ENCODE results near the gene NR2E3. TPM values are rescaled to one million over a fixed set of nuclear protein-coding genes. Genes with fewer than 3 reads are reported as not detected.

NR2E3 gene
- total and polyA plus RNA-seq, 9 of the 15 experiments (the other 6 are each of a cell fraction or from before 2014, with no cell fraction given): not detected

GRCh38 chr15:71798641-71799040, 11.7 kb upstream of the NR2E3 start:
- no peak for ATAC-seq
- CTCF ChIA-PET (ENCODE audit: low intra/inter-chr PET ratio): no interaction called here
- intact Hi-C loops (cut with micrococcal nuclease) (no loop called here), in situ Hi-C loops (cut with MboI) (no loop called here)
- no peak for DNase-seq (ENCODE audit: extremely low read depth in 1 of 4, low spot score in 3 of 4)
- POLR2A ChIA-PET: interaction anchor here (0.9 kb wide), 1 partner anchor 354 kb away, joined by 3 read pairs; no protein-coding TSS in a partner anchor
- Histone ChIP-seq H3K79me2 (ENCODE audit: control insufficient read depth, insufficient read depth, low read length) (no peaks in the 10 kb centered on the region), H3K36me3 (ENCODE audit: control insufficient read depth, insufficient read depth, low read length) (no peaks in the 10 kb centered on the region), H2AFZ (ENCODE audit: low read depth, low read length) (no peak overlapping the region), H3K27me3 (ENCODE audit: control insufficient read depth in 2 of 2, insufficient read depth in 2 of 2, low read length in 2 of 2) (peaks cover 0 to 20% of the 10 kb centered on the region in 2 experiments; a peak in 2 of 5 replicates), H3K9me1 (ENCODE audit: control insufficient read depth, insufficient read depth, low read length) (no peaks in the 10 kb centered on the region), H3K9me3 (replicated peaks; ENCODE audit: control insufficient read depth, insufficient read depth, low read depth, low read length) (no peaks in the 10 kb centered on the region), H3K9ac (ENCODE audit: insufficient read depth in 1 of 2, low read depth in 2 of 2, low read length in 2 of 2) (no peak overlapping the region), H3K4me2 (ENCODE audit: insufficient read depth, low read length) (no peak overlapping the region), H3K27ac (ENCODE audit: extremely low read depth, low read depth, low read length) (no peak overlapping the region), H3K4me3 (no peak overlapping the region), H4K20me1 (replicated peaks; ENCODE audit: control insufficient read depth, insufficient read depth, low read length) (no peaks in the 10 kb centered on the region), H3K4me1 (replicated peaks in 1 of 2; ENCODE audit: control insufficient read depth in 2 of 2, insufficient read depth in 2 of 2, low read length in 2 of 2) (peaks cover 0 to 8% of the 10 kb centered on the region in 2 experiments; a peak in 2 of 5 replicates)
- TF ChIP-seq XRCC4 (IDR thresholded peaks at IDR 0.05; ENCODE audit: extremely low read depth, insufficient read depth, insufficient read length) (no peak), ETV5 (CRISPR knock-in tag; IDR thresholded peaks at IDR 0.05; ENCODE audit: low read depth) (no peak), STAT5A (IDR thresholded peaks at IDR 0.05; ENCODE audit: borderline replicate concordance, low read length) (no peak), ZNF3 (CRISPR knock-in tag; IDR thresholded peaks at IDR 0.05) (no peak)
- FAIRE-seq: no peak
- WGBS (ENCODE audit: insufficient coverage, low coverage, missing lambda C conversion rate): 0% methylated on average over 6 of the region's 6 CpGs
- no TSS peak for BruUV-seq (replicated peaks)

DNA sequence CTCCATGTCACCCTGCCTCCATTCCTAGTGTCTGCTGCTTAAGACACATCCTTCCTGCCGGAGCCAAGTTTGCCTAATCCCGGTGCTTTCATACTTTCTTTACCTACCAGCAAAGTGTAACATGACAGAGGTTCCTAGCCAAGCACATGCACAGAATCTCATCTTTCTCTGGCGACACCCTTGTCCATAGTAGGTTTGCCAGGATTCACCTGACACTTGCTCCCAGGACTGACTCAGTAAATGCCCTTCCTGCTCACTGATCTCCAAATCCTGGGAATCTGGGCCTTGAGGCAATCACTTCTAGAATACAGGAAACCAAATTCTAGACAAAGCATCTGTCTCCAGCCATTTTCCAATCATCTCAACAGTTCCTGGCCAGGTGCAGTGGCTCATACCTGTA, 10.2 kb upstream of the NR2E3 start:
- Histone ChIP-seq H3K9me3 (replicated peaks; ENCODE audit: control insufficient read depth, insufficient read depth, low read depth, low read length) (no peaks in the 10 kb centered on the region), H3K79me2 (ENCODE audit: control insufficient read depth, insufficient read depth, low read length) (no peaks in the 10 kb centered on the region), H3K4me1 (replicated peaks in 1 of 2; ENCODE audit: control insufficient read depth in 2 of 2, insufficient read depth in 2 of 2, low read length in 2 of 2) (peaks cover 0 to 8% of the 10 kb centered on the region in 2 experiments; a peak in 2 of 5 replicates), H2AFZ (ENCODE audit: low read depth, low read length) (no peak overlapping the region), H3K27ac (ENCODE audit: extremely low read depth, low read depth, low read length) (no peak overlapping the region), H3K27me3 (ENCODE audit: control insufficient read depth in 2 of 2, insufficient read depth in 2 of 2, low read length in 2 of 2) (peaks cover 3 to 25% of the 10 kb centered on the region in 2 experiments; a peak in 2 of 5 replicates), H3K9me1 (ENCODE audit: control insufficient read depth, insufficient read depth, low read length) (no peaks in the 10 kb centered on the region), H3K4me2 (ENCODE audit: insufficient read depth, low read length) (no peak overlapping the region), H3K4me3 (no peak overlapping the region), H3K36me3 (ENCODE audit: control insufficient read depth, insufficient read depth, low read length) (no peaks in the 10 kb centered on the region), H3K9ac (ENCODE audit: insufficient read depth in 1 of 2, low read depth in 2 of 2, low read length in 2 of 2) (no peak overlapping the region), H4K20me1 (replicated peaks; ENCODE audit: control insufficient read depth, insufficient read depth, low read length) (no peaks in the 10 kb centered on the region)
- BruUV-seq (replicated peaks): no TSS peak
- ATAC-seq (no peak), DNase-seq (ENCODE audit: extremely low read depth in 1 of 4, low spot score in 3 of 4) (no peak), FAIRE-seq (no peak)
- in situ Hi-C loops (cut with MboI) (loop anchor here (5.0 kb wide), 1 partner anchor 53 kb away; no protein-coding TSS in a partner anchor), intact Hi-C loops (cut with micrococcal nuclease) (loop anchor here (2.0 to 10.0 kb wide), 3 partner anchors 55 to 415 kb away; no protein-coding TSS in a partner anchor)
- ChIA-PET POLR2A (no interaction called here), CTCF (ENCODE audit: low intra/inter-chr PET ratio) (interaction anchor here (0.7 to 1.6 kb wide), 2 partner anchors 230 to 1121 kb away, joined by 3 to 6 read pairs; no protein-coding TSS in a partner anchor)
- whole genome bisulfite sequencing (ENCODE audit: insufficient coverage, low coverage, missing lambda C conversion rate): 0% methylated on average over 3 of the region's 3 CpGs
- no peak for TF ChIP-seq PYGO2 (tag; IDR thresholded peaks at IDR 0.05)
- TF ChIP-seq ZNF586 (CRISPR knock-in tag; conservative IDR thresholded peaks at IDR 0.05): no peak
- no peak for TF ChIP-seq ZNF444 (CRISPR knock-in tag; IDR thresholded peaks at IDR 0.05)
- TF ChIP-seq HNRNPH1 (optimal IDR thresholded peaks at IDR 0.05; ENCODE audit: low read depth, low read length): no peak
- no peak for TF ChIP-seq MAFG (tag; conservative IDR thresholded peaks at IDR 0.05)
- no peak for TF ChIP-seq TSHZ1 (CRISPR knock-in tag; IDR thresholded peaks at IDR 0.05)
- no peak for TF ChIP-seq ZFPM2 (CRISPR knock-in tag; IDR thresholded peaks at IDR 0.05)
- TF ChIP-seq ZNF140 (CRISPR knock-in tag; IDR thresholded peaks at IDR 0.05): no peak

All from K562 (cell line).